Measurements from ENCODE around the gene DPAGT1.

DNA sequence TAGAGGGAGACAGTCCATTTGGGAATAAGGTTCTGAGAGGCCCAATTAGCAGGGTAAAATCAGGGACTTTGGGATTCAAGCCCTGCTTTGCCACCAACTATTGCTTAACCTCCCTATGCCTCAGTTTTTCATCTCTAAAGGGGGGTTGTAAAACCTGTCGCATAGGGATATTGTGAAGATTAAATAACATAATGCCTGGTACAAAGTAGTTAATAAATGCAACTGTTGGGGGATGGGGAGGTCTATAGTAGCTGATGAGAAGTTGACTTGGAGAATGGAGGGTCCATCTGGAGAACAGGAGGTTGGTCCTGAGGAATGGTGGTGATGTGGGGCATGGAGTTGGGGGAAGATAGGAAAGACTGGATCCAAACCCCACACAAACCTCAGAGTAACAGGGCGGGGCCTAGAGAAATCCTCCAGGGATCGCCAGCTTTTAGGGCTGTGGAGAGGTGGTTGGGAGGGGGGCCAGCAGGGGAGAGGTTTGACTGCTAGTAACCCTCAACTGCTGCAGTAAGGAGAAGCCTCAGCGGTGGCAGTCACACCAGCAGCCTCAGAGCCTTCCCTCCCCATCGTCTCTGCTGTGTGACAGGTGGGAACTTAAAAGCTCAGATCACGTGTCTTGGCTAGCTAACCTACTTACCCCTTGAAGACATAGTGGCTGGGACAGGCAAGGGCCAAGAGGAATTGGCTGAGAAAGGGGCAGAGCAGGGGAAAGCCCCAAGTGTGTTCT lies 46.1 kb upstream of the DPAGT1 start:
- TF ChIP-seq, protein P1, sequence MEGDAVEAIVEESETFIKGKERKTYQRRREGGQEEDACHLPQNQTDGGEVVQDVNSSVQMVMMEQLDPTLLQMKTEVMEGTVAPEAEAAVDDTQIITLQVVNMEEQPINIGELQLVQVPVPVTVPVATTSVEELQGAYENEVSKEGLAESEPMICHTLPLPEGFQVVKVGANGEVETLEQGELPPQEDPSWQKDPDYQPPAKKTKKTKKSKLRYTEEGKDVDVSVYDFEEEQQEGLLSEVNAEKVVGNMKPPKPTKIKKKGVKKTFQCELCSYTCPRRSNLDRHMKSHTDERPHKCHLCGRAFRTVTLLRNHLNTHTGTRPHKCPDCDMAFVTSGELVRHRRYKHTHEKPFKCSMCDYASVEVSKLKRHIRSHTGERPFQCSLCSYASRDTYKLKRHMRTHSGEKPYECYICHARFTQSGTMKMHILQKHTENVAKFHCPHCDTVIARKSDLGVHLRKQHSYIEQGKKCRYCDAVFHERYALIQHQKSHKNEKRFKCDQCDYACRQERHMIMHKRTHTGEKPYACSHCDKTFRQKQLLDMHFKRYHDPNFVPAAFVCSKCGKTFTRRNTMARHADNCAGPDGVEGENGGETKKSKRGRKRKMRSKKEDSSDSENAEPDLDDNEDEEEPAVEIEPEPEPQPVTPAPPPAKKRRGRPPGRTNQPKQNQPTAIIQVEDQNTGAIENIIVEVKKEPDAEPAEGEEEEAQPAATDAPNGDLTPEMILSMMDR (IDR thresholded peaks at IDR 0.05): no peak
- no peak for TF ChIP-seq POLR2A (IDR thresholded peaks at IDR 0.05)

Data from uterus (tissue), 2 donors.